ENCODE measurements around the gene MRPL3.

The MRPL3 gene

DNA sequence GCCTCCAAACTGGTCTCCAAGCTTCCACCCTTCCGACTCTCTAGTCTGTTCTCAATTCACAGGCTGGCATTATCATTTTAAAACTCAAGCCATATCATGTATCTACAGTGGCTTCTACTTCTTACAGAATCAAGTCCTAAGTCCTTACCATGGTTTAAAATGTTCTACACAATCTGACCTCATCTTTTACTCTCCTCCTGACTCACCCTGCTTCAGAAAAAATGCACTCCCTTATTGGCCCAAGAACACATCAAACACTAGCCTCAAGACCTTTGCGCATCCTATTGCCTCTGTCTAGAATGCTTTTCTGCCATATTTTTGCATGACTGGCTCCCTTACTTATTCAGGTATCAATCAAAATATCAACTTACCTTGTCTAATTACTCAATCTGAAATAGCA lies 11.0 kb downstream of the MRPL3 start:
- no peak for DNase-seq

DNA sequence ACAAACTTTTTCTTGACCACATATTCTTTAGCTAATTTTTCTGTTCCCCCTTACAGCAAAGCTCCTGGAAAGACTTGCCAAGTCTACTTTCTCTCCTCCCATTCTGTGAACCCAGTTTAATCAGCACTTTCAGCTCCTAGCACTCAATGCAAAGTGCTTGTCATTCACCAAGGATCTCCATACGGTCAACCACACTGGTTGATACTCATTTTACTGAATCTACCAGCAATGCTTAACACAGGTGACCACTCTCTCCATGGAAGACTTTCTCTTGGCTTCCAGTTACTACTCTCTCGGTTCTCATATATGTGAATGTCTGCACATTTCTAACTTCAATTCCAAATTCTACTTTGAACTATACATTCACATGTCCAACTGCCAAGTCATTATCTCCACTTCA lies 11.7 kb downstream of the MRPL3 start:
- DNase-seq = no peak

DNA sequence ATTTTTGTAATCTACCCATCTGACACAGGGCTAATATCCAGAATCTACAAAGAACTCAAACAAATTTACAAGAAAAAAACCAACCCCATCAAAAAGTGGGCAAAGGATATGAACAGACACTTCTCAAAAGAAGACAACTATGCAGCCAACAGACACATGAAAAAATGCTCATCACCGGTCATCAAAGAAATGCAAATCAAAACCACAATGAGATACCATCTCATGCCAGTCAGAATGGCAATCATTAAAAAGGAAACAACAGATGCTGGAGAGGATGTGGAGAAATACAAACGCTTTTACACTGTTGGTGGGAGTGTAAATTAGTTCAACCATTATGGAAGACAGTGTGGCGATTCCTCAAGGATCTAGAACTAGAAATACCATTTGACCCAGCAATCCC lies 16.2 kb downstream of the MRPL3 start:
- DNase-seq = peak; percentile 58

- no peak for DNase-seq
Observed at GRCh38 chr3:131485119-131485518, 17.7 kb downstream of the MRPL3 start.

DNA sequence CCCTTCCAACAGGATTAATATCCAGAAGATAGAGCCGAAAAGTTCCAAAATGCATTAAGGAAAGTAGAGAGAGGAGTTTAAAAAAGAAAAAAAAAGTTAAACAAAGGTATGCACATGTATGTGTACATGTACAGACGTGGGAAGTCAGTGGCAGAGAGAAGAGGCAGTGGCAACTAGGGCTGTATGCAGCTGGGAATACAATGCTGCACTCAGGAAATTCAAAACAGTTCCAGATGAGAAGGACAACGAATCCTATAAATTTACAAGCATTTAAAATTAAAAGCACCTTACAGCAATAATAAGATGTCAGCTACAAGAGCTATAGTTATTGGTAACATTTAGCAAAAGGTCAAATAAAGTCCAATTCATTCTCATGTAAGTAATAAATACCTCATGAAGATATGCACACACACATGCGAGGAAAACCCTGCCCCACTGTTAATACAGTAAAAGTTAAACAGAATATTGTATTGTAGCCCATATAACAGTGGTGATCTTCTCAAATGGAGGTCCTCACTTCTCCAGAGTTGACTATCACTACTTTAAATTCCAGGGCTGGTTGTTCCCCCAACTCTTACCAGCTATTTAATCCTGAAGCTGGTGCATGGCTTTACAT lies 18.2 kb downstream of the MRPL3 start:
- DNase-seq = no peak

GRCh38 chr3:131480116-131480515 lies 22.7 kb downstream of the MRPL3 start:
- DNase-seq = no peak

DNA sequence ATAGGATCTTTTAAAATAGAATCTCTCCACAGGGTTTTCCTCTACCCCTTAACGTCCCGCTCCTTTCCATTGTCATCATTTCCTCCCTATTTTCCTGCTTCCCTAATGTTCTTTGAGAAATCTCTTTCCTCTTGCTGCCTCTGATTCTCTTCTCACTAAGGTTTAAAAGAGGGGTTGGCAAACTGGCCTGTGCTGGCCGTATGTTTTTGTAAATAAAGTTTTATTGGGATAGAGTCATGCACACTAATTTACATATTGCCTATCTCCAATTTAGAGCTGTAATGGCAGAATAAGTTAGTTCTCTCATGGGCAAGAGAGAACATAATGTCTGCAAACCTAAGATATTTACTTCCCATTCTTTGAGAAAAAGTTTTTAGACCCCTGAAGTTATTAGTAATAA lies 25.0 kb downstream of the MRPL3 start:
- no peak for DNase-seq

DNA sequence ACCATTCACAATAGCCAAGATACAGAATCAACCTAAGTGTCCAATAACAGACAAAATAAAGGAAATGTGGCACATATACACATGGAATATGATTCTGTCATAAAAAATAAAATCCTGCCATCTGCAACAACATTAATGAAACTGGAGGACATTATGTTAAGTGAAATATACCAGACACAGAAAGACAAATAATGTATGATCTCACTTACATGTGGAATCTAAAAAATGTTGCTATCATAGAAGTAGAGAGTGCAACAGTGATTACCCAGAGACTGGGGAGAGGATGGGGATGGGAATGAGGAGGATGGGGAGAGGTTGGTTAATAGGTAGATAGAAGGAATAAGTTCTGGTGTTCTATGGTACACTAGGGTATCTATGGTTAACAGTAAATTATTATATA lies 28.7 kb downstream of the MRPL3 start:
- DNase-seq = no peak

GRCh38 chr3:131470377-131470776 lies 32.4 kb downstream of the MRPL3 start:
- DNase-seq = peak; percentile 19

DNA sequence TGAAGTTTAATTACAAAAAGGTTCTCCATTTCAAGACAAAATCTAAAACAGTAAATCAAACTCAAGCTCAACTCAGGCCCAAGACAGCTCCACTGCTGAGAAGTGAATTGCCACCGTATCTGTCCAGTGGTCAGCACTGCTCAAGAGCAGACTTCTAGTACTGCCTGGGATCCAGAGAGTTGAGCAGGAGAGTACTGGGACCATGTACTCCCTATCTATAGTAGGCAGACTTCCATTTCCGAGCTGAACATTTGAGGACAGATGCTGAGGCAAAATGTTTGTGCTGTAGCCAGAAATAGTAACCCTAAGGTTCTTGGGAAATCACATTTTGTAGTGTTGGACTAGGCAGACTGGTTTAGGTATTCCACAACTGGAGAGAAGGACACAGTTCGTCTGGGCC lies 44.1 kb downstream of the MRPL3 start:
- DNase-seq = no peak

- DNase-seq = no peak
Observed at GRCh38 chr3:131457220-131457619, 45.6 kb downstream of the MRPL3 start.

DNA sequence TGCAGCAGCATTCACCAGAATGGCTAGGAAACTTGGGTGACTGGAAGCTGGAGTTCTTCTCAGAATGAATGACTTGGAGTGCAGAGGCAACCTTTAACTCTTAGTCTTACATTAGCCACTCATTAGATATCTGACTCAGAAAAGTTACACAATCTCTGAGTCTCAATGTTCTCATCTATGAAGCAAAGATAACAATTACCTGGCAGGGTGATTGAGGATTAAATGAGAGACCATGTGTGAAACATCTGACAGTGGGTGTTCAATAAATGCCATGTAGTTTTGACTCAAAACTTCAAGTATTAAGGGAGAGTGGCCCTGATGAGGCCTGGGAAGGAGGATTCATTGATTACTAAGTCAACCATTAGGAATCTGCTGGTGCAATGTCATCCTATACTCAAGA lies 48.3 kb downstream of the MRPL3 start:
- DNase-seq = no peak

DNA sequence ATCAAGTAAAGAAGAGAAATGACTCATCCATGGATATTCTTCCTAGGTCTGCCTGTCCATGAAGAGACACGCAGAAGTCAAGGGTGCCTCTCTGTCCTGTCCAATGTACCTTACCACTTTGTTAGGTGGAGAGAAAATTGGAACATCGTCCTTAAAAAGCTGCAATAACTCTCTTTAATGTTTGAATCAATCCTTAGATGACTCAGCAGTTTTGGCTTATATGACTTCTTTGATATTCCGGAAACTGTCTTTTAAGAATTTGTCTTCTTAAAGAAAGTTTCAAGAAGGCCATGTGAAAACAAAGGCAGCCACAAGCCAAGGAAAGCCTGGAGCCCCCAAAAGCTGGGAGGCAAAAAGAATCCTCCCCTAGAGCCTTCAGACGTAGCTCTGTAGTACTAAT lies 49.2 kb downstream of the MRPL3 start:
- DNase-seq = no peak

DNA sequence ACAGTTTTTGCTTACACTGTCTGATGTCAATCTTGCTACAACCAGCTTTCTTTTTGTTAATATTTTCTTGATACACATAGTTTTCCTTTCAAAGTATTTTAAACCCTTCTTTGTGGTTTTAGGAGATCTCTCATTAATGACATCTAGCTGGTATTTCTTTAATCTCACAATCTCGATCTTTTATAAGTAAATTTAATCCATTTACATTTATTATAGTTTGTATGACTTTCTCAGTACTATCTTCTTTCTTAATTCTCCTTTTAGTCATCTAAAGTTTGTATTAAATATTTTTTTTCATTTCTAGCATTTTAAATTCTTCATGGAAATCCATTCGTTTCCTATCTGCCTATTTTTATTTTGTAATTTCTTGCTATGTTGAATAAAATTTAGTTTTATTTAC lies 55.4 kb downstream of the MRPL3 start:
- DNase-seq = no peak

- no peak for DNase-seq
Observed at GRCh38 chr3:131444180-131444579, 58.6 kb downstream of the MRPL3 start.

DNA sequence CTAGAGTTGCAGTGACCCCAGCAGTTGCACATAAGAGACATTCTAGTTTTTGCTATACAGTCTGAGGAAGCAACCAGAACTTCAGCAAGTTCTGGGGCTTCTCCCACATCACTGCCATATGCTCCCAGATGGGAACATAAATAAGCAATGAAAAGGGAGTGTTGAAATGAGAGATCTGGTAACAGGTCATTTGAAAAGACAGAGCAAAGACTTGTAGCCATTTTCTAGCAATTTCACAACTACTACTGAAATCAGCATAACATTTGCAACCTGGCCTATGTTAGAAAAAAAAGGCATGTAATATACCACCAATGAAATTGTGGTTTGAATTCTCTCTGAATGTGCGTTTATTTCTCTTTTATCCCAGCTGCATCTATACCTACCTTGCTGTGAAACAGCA lies 63.7 kb downstream of the MRPL3 start:
- DNase-seq = no peak

GRCh38 chr3:131435000-131435399 lies 67.8 kb downstream of the MRPL3 start:
- DNase-seq = no peak

GRCh38 chr3:131432441-131432840 lies 70.3 kb downstream of the MRPL3 start:
- no peak for DNase-seq

DNA sequence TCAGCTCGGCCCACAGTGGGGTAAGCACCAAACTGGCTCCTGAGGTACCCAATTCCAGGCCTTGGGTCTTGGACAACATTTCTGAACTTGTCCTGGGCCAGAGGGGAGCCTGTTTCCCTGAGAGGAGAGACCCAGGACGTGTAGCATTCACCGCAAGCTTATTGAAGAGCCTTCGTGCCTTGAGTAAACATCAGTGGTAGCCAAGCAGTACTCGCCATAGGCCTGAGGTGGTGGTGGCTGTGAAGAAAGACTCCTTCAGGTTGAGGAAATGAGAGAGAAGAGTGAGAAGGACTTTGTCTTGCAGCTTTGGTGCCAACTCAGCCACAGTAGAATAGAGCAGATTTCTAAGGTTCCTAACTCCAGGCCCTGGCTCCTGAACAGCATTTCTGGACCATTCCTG lies 71.0 kb downstream of the MRPL3 start:
- DNase-seq = no peak

DNA sequence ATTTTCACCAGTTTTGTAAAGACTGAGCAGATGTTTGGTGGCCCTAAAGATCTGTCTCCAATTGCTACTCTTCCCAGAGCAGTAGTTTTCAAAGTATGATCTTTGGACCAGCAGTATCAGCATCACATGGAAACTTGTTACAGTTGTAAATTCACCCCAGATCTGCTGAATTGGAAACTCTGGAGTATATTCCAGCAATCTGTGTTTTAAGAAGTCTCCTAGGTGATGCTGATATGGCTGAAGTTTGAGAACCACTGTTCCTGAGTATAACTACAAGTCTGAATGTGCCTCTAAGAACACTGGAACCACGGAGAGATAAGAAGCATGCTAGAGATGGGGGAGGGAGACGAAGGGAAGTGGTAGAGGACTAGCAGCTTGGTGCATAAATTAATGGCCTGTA lies 75.5 kb downstream of the MRPL3 start:
- DNase-seq = no peak

DNA sequence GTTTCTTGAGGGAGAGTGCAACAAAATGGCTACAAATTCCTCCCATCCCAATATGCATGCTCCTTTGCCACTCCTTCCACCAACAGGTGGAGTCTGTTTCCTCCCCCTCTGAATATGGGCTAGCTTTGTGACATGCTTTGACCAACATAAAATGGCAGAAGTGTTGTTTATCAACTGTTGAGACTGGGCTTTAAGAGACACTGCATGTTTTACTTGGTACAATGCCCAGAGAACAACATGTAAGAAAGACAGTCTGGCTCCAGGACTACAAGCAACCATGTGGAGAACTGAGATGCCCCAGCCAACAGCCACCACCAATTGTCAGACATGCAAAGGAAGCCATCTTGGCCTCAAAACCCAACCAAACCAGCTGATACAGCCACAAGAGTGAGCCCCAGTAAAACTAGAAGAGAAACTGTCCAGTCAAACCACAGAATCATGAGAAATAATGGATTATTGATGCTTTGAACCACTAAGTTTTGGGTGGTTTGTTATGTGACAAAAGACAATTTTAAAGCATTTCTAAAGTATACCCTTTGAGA lies 80.7 kb downstream of the MRPL3 start:
- DNase-seq = no peak

DNA sequence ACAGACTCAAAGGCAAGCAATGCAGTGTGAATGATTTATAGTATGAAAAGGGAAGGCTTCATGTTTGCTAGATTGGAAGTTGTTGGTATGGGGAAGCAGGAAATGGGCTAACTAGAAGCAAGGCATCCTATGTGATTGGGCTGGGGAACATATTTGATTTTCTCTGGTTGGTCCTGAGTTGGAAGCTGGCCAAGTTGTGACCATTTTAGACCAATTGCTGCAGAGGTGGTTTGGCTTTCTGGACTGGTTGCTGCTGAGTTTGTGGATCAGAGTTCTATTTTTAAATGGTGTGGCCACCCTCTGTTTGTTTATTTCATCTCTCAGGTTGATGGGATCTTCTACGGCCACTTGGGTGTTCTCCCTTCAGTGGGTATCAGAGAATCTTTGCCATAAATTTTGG lies 81.5 kb downstream of the MRPL3 start:
- no peak for DNase-seq

DNA sequence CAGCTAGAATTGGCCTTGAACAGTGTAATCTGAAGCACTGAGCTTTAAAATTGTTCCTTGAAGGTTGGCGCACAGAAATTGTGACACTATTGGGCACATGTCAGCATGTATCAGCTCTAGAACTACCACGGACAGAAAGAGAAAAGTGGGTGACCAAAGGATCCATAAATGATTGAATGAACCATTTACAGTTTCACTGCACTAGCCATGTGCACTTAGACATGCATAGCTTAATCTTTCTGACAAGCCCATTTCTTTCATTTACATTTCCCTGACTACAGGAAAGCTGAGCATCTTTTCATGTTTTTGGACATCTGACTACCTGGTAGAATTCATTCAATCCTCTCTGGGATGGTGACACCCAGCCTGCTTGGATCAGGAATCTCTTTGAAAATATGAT lies 85.0 kb downstream of the MRPL3 start:
- no peak for DNase-seq
